ENCODE measurements around the gene SAMHD1. TPM values are rescaled to one million over a fixed set of nuclear protein-coding genes. Genes with fewer than 3 reads are reported as not detected.
A peak's percentile ranks its signal among the peaks of the same experiment; 100 is the strongest.

Gene SAMHD1
- total and polyA plus RNA-seq, 9 of the 15 experiments (the other 6 are each of a cell fraction or from before 2014, with no cell fraction given), result 6.8 to 20.4 (median 14.8) TPM

- FAIRE-seq, result no peak
- no peak for DNase-seq (ENCODE audit: extremely low read depth in 1 of 4, low spot score in 3 of 4)
- Histone ChIP-seq H4K20me1 (replicated peaks; ENCODE audit: control insufficient read depth, insufficient read depth, low read length) (0 out of 2 replicates have a peak, but pooled peaks cover 14% of the 10 kb centered on the region), H3K4me1 (replicated peaks in 1 of 2; ENCODE audit: control insufficient read depth in 2 of 2, insufficient read depth in 2 of 2, low read length in 2 of 2) (peaks cover 5 to 26% of the 10 kb centered on the region in 2 experiments; a peak in 4 of 5 replicates), H3K27ac (ENCODE audit: extremely low read depth, low read depth, low read length) (no peak overlapping the region), H3K4me2 (ENCODE audit: insufficient read depth, low read length) (no peak overlapping the region), H3K4me3 (no peak overlapping the region), H3K9me3 (replicated peaks; ENCODE audit: control insufficient read depth, insufficient read depth, low read depth, low read length) (peaks cover 3% of the 10 kb centered on the region; the same call in 1 of the 2 replicates), H3K27me3 (ENCODE audit: control insufficient read depth in 2 of 2, insufficient read depth in 2 of 2, low read length in 2 of 2) (no peaks in the 10 kb centered on the region), H2AFZ (ENCODE audit: low read depth, low read length) (no peak overlapping the region), H3K36me3 (ENCODE audit: control insufficient read depth, insufficient read depth, low read length) (peaks cover 23% of the 10 kb centered on the region; the same call in 2 of the 3 replicates), H3K9me1 (ENCODE audit: control insufficient read depth, insufficient read depth, low read length) (no peaks in the 10 kb centered on the region), H3K79me2 (ENCODE audit: control insufficient read depth, insufficient read depth, low read length) (peaks cover 76% of the 10 kb centered on the region), H3K9ac (ENCODE audit: insufficient read depth in 1 of 2, low read depth in 2 of 2, low read length in 2 of 2) (no peak overlapping the region)
- intact Hi-C loops (cut with micrococcal nuclease), result no loop called here
- POLR2A ChIA-PET, result interaction anchor here (7.0 kb wide), 1 partner anchor 9 kb away, joined by 65 read pairs; a partner anchor contains a TSS
- WGBS (ENCODE audit: insufficient coverage, low coverage, missing lambda C conversion rate), result 97% methylated on average over 6 of the region's 6 CpGs
- CTCF ChIA-PET (ENCODE audit: low intra/inter-chr PET ratio), result no interaction called here
- no peak for ATAC-seq
- in situ Hi-C loops (cut with MboI), result no loop called here
- no TSS peak for BruUV-seq (replicated peaks)
- TF ChIP-seq MAFK (IDR thresholded peaks at IDR 0.05; ENCODE audit: low read length) (0 out of 2 replicates have a peak, but pooled peaks have one; percentile 17), ZBED1 (IDR thresholded peaks at IDR 0.05) (no peak), BCOR (IDR thresholded peaks at IDR 0.05) (peak; percentile 64), RBM25 (IDR thresholded peaks at IDR 0.05; ENCODE audit: low read depth, low read length, severe bottlenecking) (peak; percentile 72), ZNF146 (CRISPR knock-in tag; IDR thresholded peaks at IDR 0.05; ENCODE audit: unreplicated experiment) (peak; percentile 99), CCAR2 (IDR thresholded peaks at IDR 0.05; ENCODE audit: low read depth, low read length) (no peak), HDAC8 (tag; IDR thresholded peaks at IDR 0.05) (no peak), SMARCA5 (IDR thresholded peaks at IDR 0.05) (0 out of 2 replicates have a peak, but pooled peaks have one; percentile 39), CBFB (CRISPR knock-in tag; IDR thresholded peaks at IDR 0.05) (no peak), CBX3 (IDR thresholded peaks at IDR 0.05; ENCODE audit: borderline replicate concordance in 1 of 2, low read length in 2 of 2) (peak in 1 of 2 experiments; percentile 80; a peak in 2 of 3 replicates)
- TF ChIP-seq, protein P1, sequence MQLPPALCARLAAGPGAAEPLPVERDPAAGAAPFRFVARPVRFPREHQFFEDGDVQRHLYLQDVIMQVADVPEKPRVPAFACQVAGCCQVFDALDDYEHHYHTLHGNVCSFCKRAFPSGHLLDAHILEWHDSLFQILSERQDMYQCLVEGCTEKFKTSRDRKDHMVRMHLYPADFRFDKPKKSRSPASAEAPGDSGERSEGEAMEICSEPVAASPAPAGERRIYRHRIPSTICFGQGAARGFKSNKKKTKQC (CRISPR knock-in tag; IDR thresholded peaks at IDR 0.05), result no peak
- TF ChIP-seq, protein P2, sequence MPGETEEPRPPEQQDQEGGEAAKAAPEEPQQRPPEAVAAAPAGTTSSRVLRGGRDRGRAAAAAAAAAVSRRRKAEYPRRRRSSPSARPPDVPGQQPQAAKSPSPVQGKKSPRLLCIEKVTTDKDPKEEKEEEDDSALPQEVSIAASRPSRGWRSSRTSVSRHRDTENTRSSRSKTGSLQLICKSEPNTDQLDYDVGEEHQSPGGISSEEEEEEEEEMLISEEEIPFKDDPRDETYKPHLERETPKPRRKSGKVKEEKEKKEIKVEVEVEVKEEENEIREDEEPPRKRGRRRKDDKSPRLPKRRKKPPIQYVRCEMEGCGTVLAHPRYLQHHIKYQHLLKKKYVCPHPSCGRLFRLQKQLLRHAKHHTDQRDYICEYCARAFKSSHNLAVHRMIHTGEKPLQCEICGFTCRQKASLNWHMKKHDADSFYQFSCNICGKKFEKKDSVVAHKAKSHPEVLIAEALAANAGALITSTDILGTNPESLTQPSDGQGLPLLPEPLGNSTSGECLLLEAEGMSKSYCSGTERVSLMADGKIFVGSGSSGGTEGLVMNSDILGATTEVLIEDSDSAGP (CRISPR knock-in tag; IDR thresholded peaks at IDR 0.05), result no peak
- TF ChIP-seq, protein P3, sequence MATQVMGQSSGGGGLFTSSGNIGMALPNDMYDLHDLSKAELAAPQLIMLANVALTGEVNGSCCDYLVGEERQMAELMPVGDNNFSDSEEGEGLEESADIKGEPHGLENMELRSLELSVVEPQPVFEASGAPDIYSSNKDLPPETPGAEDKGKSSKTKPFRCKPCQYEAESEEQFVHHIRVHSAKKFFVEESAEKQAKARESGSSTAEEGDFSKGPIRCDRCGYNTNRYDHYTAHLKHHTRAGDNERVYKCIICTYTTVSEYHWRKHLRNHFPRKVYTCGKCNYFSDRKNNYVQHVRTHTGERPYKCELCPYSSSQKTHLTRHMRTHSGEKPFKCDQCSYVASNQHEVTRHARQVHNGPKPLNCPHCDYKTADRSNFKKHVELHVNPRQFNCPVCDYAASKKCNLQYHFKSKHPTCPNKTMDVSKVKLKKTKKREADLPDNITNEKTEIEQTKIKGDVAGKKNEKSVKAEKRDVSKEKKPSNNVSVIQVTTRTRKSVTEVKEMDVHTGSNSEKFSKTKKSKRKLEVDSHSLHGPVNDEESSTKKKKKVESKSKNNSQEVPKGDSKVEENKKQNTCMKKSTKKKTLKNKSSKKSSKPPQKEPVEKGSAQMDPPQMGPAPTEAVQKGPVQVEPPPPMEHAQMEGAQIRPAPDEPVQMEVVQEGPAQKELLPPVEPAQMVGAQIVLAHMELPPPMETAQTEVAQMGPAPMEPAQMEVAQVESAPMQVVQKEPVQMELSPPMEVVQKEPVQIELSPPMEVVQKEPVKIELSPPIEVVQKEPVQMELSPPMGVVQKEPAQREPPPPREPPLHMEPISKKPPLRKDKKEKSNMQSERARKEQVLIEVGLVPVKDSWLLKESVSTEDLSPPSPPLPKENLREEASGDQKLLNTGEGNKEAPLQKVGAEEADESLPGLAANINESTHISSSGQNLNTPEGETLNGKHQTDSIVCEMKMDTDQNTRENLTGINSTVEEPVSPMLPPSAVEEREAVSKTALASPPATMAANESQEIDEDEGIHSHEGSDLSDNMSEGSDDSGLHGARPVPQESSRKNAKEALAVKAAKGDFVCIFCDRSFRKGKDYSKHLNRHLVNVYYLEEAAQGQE (IDR thresholded peaks at IDR 0.05; ENCODE audit: borderline replicate concordance), result no peak
- TF ChIP-seq, protein P3 (CRISPR knock-in tag; IDR thresholded peaks at IDR 0.05; ENCODE audit: low read depth), result no peak
Measured at GRCh38 chr20:36850759-36851158, 100.7 kb downstream of the SAMHD1 start.

Measured in K562 (cell line).